Vagina (tissue), 2 donors: Measurements from ENCODE around the gene MYLK.

ENCODE experiments used
- POLR2A ChIP-seq, 2 donors: fragments of 450-650 bp; IDR thresholded peaks; one replicate each; pipeline ENCODE4 v1.6.1; 2017; ENCODE audit warnings: antibody characterized with exemption in 2 of 2, mild to moderate bottlenecking in 2 of 2, moderate library complexity in 2 of 2
- TF ChIP-seq, protein P1 (sequence below), 3 experiments: fragments of 450-650 bp in 2 of 3; fragments of 200-600 bp in 1 of 3; sonication (generic) in 1 of 3; IDR thresholded peaks; one replicate each; pipeline ENCODE4 v1.5.1; 2017 to 2019; ENCODE audit warnings: antibody characterized with exemption in 3 of 3, mild to moderate bottlenecking in 2 of 3, moderate library complexity in 2 of 3

DNA sequence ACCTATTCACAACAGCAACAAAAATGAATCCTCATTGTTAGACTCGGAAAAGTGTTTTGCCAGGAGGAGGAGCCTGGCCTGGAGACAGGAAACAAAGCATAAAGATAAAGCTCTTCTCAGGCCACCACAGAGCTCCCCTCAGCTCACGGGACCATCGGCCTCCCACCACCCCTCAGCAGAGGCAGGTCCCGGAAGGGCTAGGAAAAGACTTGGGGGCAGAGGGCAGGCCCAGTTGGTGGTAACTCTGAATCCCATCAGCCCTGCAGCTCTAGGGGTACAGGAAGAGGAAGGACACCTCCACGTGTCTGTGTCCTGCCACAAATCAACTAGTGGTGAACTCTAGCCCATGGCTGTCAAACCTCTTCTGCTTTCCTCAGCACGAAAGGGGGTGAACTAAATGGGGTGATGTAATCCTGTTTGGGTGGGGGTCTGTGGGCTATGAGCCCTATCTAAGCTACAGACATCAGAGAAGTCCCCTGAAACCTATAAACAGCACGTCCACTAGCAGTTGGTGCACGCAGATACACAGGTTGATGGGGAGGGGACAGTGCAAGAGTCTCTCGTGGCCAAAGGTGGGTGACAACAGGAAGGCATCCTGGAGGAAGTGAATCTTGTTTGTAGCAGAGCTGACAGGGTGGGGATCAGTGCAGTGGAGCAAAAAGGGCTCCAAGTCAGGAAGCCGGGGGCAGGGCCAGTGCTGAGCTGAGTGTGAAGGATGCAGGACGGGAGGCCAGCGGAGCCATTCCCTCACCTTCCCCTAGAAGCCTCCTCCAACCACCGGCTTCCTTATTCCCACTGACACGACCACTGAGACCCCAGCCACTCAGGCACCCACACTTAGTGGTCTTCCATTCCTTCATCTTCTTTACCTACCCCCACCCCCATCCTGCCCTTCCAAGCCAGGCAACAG is 188.1 kb downstream of the MYLK start:
- TF ChIP-seq, protein P1, sequence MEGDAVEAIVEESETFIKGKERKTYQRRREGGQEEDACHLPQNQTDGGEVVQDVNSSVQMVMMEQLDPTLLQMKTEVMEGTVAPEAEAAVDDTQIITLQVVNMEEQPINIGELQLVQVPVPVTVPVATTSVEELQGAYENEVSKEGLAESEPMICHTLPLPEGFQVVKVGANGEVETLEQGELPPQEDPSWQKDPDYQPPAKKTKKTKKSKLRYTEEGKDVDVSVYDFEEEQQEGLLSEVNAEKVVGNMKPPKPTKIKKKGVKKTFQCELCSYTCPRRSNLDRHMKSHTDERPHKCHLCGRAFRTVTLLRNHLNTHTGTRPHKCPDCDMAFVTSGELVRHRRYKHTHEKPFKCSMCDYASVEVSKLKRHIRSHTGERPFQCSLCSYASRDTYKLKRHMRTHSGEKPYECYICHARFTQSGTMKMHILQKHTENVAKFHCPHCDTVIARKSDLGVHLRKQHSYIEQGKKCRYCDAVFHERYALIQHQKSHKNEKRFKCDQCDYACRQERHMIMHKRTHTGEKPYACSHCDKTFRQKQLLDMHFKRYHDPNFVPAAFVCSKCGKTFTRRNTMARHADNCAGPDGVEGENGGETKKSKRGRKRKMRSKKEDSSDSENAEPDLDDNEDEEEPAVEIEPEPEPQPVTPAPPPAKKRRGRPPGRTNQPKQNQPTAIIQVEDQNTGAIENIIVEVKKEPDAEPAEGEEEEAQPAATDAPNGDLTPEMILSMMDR (IDR thresholded peaks at IDR 0.05) = no peak
- no peak for TF ChIP-seq POLR2A (IDR thresholded peaks at IDR 0.05)
